Measurements from ENCODE around the gene SLC6A16. TPM values are rescaled to one million over a fixed set of nuclear protein-coding genes. Genes with fewer than 3 reads are reported as not detected.

The SLC6A16 gene
- total RNA-seq, 1 experiment from 2014 or later = 3.2 TPM

GRCh38 chr19:49371184-49371583 lies 46.2 kb upstream of the SLC6A16 start:
- no peak overlapping the region for H3K56ac ChIP-seq (ENCODE audit: insufficient read length, low read depth, low read length)
- no peak overlapping the region for H3K14ac ChIP-seq (ENCODE audit: insufficient read depth, low read length)
- no peak overlapping the region for H3K23ac ChIP-seq (ENCODE audit: insufficient read length, low read depth, low read length)
- H4K20me1 ChIP-seq (ENCODE audit: control insufficient read depth, insufficient read depth, insufficient read length) = no peaks in the 10 kb centered on the region
- H4K5ac ChIP-seq (ENCODE audit: insufficient read length, low read depth, low read length) = no peak overlapping the region
- no peaks in the 10 kb centered on the region for H3K23me2 ChIP-seq (ENCODE audit: insufficient read length, low read depth, low read length, poor library complexity, severe bottlenecking)
- DNase-seq = no peak
- no peak overlapping the region for H4K91ac ChIP-seq (ENCODE audit: insufficient read length, low read depth, low read length)
- H3K4me2 ChIP-seq (ENCODE audit: insufficient read depth, insufficient read length, low read length) = no peak overlapping the region
- TF ChIP-seq CTCF (conservative IDR thresholded peaks at IDR 0.05) = no peak
- no peak overlapping the region for H2BK5ac ChIP-seq (ENCODE audit: insufficient read length, low read length)
- H3K27me3 ChIP-seq (ENCODE audit: insufficient read depth, low read length) = no peaks in the 10 kb centered on the region
- no peaks in the 10 kb centered on the region for H3K79me2 ChIP-seq (ENCODE audit: insufficient read depth, low read length)
- H3T11ph ChIP-seq (ENCODE audit: low read length) = no peak overlapping the region
- no peaks in the 10 kb centered on the region for H3K79me1 ChIP-seq (ENCODE audit: insufficient read depth, low read depth, low read length, poor library complexity, severe bottlenecking)
- WGBS (ENCODE audit: extremely low coverage, insufficient read length, low lambda C conversion rate) = no CpG with 5 or more reads among the region's 3 CpGs
- peaks cover 11% of the 10 kb centered on the region for H3K9me3 ChIP-seq (ENCODE audit: control insufficient read depth, low read depth, low read length)
- no peak overlapping the region for H3K4me3 Mint-ChIP-seq
- no peak overlapping the region for H2BK12ac ChIP-seq (ENCODE audit: insufficient read length, low read depth, low read length)
- H3K4me1 ChIP-seq (ENCODE audit: insufficient read depth, low read length) = no peaks in the 10 kb centered on the region
- H3K4ac ChIP-seq (ENCODE audit: low read depth, low read length) = no peak overlapping the region
- H3K27ac ChIP-seq (ENCODE audit: insufficient read length, low read depth, low read length) = no peak overlapping the region
- no peak overlapping the region for H3K9ac ChIP-seq (ENCODE audit: extremely low read depth, insufficient read length, low read length)
- no peak overlapping the region for H2BK20ac ChIP-seq (ENCODE audit: low read depth, low read length, poor library complexity, severe bottlenecking)
- no peak overlapping the region for H2AFZ ChIP-seq (ENCODE audit: low read length)
- peaks cover 4 to 9% of the 10 kb centered on the region in 2 experiments; a peak in 2 of 4 replicates for H3K4me1 Mint-ChIP-seq
- no peak overlapping the region for H3K27ac Mint-ChIP-seq
- no peak overlapping the region for H2BK120ac ChIP-seq (ENCODE audit: low read depth, low read length, poor library complexity, severe bottlenecking)
- no peak overlapping the region for H4K8ac ChIP-seq (replicated peaks; ENCODE audit: insufficient read length, low read depth, low read length)
- peaks cover 16 to 22% of the 10 kb centered on the region in 2 experiments for H3K9me3 Mint-ChIP-seq
- H3K36me3 Mint-ChIP-seq (ENCODE audit: insufficient read depth in 1 of 3, low read depth in 3 of 3) = peaks cover 10 to 16% (median 12%) of the 10 kb centered on the region in 3 experiments; a peak in 6 of 7 replicates
- H3K27me3 Mint-ChIP-seq (ENCODE audit: low read depth) = peaks cover 19% of the 10 kb centered on the region
- H3K18ac ChIP-seq (ENCODE audit: insufficient read length, low read depth, low read length) = no peak overlapping the region
- H2BK15ac ChIP-seq (ENCODE audit: low read depth, low read length) = no peak overlapping the region
- H2AK5ac ChIP-seq (ENCODE audit: insufficient read length, low read length) = no peak overlapping the region
